Measurements from ENCODE around the gene ZDHHC17.

DNA sequence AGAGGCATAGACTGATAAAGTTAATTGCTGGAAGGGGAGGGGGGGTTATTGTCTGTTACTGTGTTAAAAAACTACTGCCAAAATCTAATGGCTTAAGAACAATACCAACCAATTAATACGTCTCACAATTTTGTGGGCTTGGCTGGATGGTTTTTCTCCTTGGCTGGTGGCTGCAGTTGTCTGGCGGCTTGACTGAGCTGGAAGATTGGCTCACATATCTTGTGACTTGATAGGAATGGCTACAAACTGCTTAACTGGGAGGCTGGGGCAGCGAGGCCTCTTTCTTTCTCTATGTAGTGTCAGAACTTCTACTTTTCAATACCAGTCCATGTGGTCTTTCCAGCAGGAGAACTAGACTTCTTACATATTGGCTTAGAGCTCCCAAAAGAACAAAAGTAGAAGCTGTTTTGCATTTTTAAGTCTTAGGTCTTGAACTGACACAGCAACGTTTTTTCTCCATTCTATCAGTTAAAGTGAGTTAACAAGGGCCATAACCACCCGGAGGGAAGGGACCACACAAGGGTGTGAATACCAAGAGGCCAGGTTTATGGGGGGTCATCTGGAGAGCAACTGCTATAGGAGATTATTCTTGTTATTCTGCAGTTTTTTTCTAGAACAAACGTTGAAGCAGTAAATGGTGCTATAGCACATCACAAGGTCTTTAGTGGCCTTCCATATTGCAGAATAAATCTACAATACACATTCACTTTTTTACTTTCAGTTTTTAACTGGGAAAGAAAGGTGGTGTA lies 46.9 kb downstream of the ZDHHC17 start:
- TF ChIP-seq, protein P1, sequence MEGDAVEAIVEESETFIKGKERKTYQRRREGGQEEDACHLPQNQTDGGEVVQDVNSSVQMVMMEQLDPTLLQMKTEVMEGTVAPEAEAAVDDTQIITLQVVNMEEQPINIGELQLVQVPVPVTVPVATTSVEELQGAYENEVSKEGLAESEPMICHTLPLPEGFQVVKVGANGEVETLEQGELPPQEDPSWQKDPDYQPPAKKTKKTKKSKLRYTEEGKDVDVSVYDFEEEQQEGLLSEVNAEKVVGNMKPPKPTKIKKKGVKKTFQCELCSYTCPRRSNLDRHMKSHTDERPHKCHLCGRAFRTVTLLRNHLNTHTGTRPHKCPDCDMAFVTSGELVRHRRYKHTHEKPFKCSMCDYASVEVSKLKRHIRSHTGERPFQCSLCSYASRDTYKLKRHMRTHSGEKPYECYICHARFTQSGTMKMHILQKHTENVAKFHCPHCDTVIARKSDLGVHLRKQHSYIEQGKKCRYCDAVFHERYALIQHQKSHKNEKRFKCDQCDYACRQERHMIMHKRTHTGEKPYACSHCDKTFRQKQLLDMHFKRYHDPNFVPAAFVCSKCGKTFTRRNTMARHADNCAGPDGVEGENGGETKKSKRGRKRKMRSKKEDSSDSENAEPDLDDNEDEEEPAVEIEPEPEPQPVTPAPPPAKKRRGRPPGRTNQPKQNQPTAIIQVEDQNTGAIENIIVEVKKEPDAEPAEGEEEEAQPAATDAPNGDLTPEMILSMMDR (CRISPR knock-in tag; IDR thresholded peaks at IDR 0.05) = no peak
- no peak for TF ChIP-seq ZNF737 (CRISPR knock-in tag; IDR thresholded peaks at IDR 0.05; ENCODE audit: borderline replicate concordance)
- no peak for TF ChIP-seq NCOA2 (CRISPR knock-in tag; IDR thresholded peaks at IDR 0.05)
- TF ChIP-seq RAD21 (CRISPR knock-in tag; IDR thresholded peaks at IDR 0.05) = no peak

Data from HepG2 (cell line).